Gastrocnemius medialis (tissue), 4 donors: ENCODE results near the gene SORL1. TPM values are rescaled to one million over a fixed set of nuclear protein-coding genes. Genes with fewer than 3 reads are reported as not detected.

Source experiments
- ATAC-seq, 2 donors: fragments of 150-250 bp; one replicate each; pipeline ENCODE4 v1.9.1; 2016
- DNase-seq, 2 donors: peaks; one replicate each; pipeline ENCODE4 v3.0.0-alpha.2; 2019
- H3K27ac ChIP-seq, 4 donors: fragments of 200-600 bp; sonication (generic); 1 replicate in 1 of 4; 2 replicates in 3 of 4; pipeline ENCODE4 v1.5.1; 2016 to 2018; ENCODE audit warnings: mild to moderate bottlenecking in 2 of 4, moderate library complexity in 1 of 4
- H3K27me3 ChIP-seq, 3 donors: fragments of 200-600 bp; sonication (generic) in 2 of 3; 1 replicate in 1 of 3; 2 replicates in 2 of 3; pipeline versions ENCODE4 v1.5.1 to v1.6.0; 2016 to 2019; ENCODE audit warnings: mild to moderate bottlenecking in 1 of 3, moderate library complexity in 1 of 3
- H3K36me3 ChIP-seq, 2 donors: fragments of 200-600 bp; sonication (generic) in 1 of 2; one replicate each; pipeline ENCODE4 v1.5.1; 2017 to 2018
- H3K4me1 ChIP-seq, 2 donors: fragments of 200-600 bp; sonication (generic) in 1 of 2; one replicate each; pipeline ENCODE4 v1.5.1; 2016 to 2017; ENCODE audit warnings: mild to moderate bottlenecking in 2 of 2
- H3K4me3 ChIP-seq, 4 donors: fragments of 200-600 bp; sonication (generic) in 3 of 4; 1 replicate in 1 of 4; 2 replicates in 3 of 4; pipeline ENCODE4 v1.5.1; 2016 to 2019; ENCODE audit warnings: mild to moderate bottlenecking in 2 of 4
- H3K9me3 ChIP-seq, 3 donors: fragments of 200-600 bp; sonication (generic) in 2 of 3; 1 replicate in 1 of 3; 2 replicates in 2 of 3; pipeline ENCODE4 v1.5.1; 2016 to 2019
- CTCF ChIP-seq, 5 experiments: fragments of 450-650 bp in 3 of 5; fragments of 200-600 bp in 2 of 5; sonication (generic) in 2 of 5; IDR thresholded peaks in 4 of 5; conservative IDR thresholded peaks in 1 of 5; 1 replicate in 4 of 5; 2 replicates in 1 of 5; pipeline ENCODE4 v1.5.1; 2016 to 2019; ENCODE audit warnings: antibody characterized with exemption in 5 of 5, mild to moderate bottlenecking in 3 of 5, moderate library complexity in 3 of 5
- POLR2A ChIP-seq, 2 donors: fragments of 450-650 bp; IDR thresholded peaks; one replicate each; pipeline ENCODE4 v1.6.1; 2017; ENCODE audit warnings: antibody characterized with exemption in 2 of 2, mild to moderate bottlenecking in 2 of 2, moderate library complexity in 2 of 2
- in situ Hi-C, 4 donors: fragments of 200-750 bp; cut with MboI; loops; one replicate each; pipeline versions ENCODE4 v1.15.0 to v1.8.0; 2017; ENCODE audit warnings: low sequenced_read_pairs in 4 of 4
- intact Hi-C: fragments of 100-400 bp; cut with DNase I; formaldehyde crosslinking; loops from one replicate; pipeline ENCODE4 v1.15.1; 2023; ENCODE audit warnings: low total_unique reads
- total RNA-seq, 4 donors: library from RNA; depleted of rRNA; stranded (reverse); fragments of >200 nt; gene quantifications; one replicate each; pipeline versions ENCODE4 v1.1.0 to v1.2.3, GENCODE V29; 2016

SORL1 gene
- total RNA-seq, 4 donors from 2014 or later: 0.78 to 2.7 (median 2.3) TPM

DNA sequence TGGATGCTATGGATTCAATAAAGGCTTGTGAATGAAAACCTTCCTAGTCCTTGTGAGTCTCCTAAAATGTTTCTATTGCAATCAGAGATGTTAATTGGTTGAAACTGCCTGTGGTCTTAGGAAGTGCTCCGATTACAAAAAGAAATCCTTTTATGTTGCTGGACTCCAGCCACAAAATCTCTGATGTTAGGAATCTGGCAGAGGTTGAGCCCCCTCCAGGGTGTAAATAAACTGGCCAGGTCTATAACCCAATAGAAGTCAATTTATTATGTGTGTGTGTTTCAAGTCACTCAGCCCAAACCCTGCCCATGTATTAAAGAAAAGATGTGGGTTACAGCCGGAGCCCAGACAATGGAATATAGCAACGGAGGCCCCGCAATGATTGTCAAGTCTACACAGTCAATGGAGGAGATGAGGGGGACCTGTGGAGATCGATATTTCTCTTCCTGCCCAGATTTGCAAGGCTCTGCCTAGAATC is 218.7 kb downstream of the SORL1 start:
- DNase-seq (no peak), ATAC-seq (no peak)
- H3K4me1 ChIP-seq: no peaks in the 10 kb centered on the region
- H3K36me3 ChIP-seq: no peaks in the 10 kb centered on the region
- in situ Hi-C loops (loop anchor here in 2 of 4 donors (25.0 kb wide), 2 partner anchors 341 to 441 kb away; partner anchors contain the start of gene BLID (in 1 of the 2)), intact Hi-C loops (no loop called here)
- H3K27ac ChIP-seq: no peak overlapping the region
- TF ChIP-seq POLR2A (IDR thresholded peaks at IDR 0.05) (no peak), CTCF (IDR thresholded peaks at IDR 0.05 in 4 of 5, conservative IDR thresholded peaks at IDR 0.05 in 1 of 5) (no peak)
- H3K4me3 ChIP-seq: no peak overlapping the region
- H3K9me3 ChIP-seq: no peaks in the 10 kb centered on the region
- no peaks in the 10 kb centered on the region for H3K27me3 ChIP-seq

GRCh38 chr11:121671283-121672168 is 219.4 kb downstream of the SORL1 start:
- in situ Hi-C loops: loop anchor here in 2 of 4 donors (25.0 kb wide), 2 partner anchors 341 to 441 kb away; partner anchors contain the start of gene BLID (in 1 of the 2)
- no peak for DNase-seq
- H3K4me1 ChIP-seq: no peaks in the 10 kb centered on the region
- no peak overlapping the region for H3K4me3 ChIP-seq
- no peak overlapping the region for H3K27ac ChIP-seq
- no peaks in the 10 kb centered on the region for H3K36me3 ChIP-seq
- ATAC-seq: peak in 1 of 2 donors; percentile 36
- intact Hi-C loops: no loop called here
- H3K27me3 ChIP-seq: no peaks in the 10 kb centered on the region
- H3K9me3 ChIP-seq: no peaks in the 10 kb centered on the region
- TF ChIP-seq CTCF (IDR thresholded peaks at IDR 0.05 in 4 of 5, conservative IDR thresholded peaks at IDR 0.05 in 1 of 5) (no peak), POLR2A (IDR thresholded peaks at IDR 0.05) (no peak)

DNA sequence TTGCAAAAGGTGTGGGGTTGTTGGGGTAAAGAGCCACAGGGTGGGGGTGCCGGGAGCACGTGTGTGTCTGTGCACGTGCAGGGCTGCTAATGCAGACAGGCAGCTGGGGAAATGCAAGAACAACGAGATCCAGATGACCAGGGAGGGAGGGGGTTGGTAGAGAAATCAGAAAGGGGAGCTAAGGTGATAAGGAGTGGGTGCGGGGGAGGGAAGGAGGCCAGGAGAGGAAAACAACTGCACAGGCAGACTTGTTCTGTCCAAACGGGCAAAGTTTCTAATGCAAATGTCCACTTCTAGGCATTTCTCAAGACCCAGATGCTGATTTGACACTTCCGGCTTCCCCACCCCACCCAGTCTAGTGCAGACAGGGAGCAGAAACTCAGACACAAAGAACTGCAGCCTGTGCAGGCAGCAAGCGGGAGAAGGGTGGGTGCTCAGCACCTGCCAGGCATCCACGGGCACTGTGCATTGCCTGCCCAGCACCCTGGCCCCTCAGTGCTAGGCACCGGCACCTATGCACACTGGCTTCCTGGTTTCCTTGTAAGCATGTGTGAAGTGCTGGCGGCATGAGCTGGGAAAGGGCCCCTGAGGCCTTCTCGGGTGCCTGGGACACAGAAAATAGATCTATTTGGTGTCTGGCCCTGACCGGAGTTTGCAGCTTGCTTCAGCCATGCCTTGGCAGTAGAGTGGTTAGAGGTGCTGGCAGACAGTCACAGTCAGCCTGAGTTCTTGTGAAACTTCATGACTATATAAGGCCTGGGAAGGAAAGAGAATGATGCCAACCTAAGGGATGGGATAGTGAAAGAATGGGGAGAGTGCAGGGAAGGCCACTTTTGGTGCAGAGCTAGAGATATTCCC is 220.7 kb downstream of the SORL1 start:
- TF ChIP-seq POLR2A (IDR thresholded peaks at IDR 0.05): no peak
- no peak for TF ChIP-seq CTCF (IDR thresholded peaks at IDR 0.05 in 4 of 5, conservative IDR thresholded peaks at IDR 0.05 in 1 of 5)
- intact Hi-C loops: no loop called here
- in situ Hi-C loops: loop anchor here in 2 of 4 donors (25.0 kb wide), 2 partner anchors 339 to 439 kb away; partner anchors contain the start of gene BLID (in 1 of the 2)
- no peak for ATAC-seq
- no peaks in the 10 kb centered on the region for H3K36me3 ChIP-seq
- no peaks in the 10 kb centered on the region for H3K9me3 ChIP-seq
- H3K4me1 ChIP-seq: no peaks in the 10 kb centered on the region
- DNase-seq: peak in 1 of 2 donors; percentile 30
- no peaks in the 10 kb centered on the region for H3K27me3 ChIP-seq
- no peak overlapping the region for H3K4me3 ChIP-seq
- H3K27ac ChIP-seq: no peak overlapping the region

- Histone ChIP-seq H3K27ac (no peak overlapping the region), H3K4me1 (no peaks in the 10 kb centered on the region), H3K36me3 (no peaks in the 10 kb centered on the region), H3K9me3 (no peaks in the 10 kb centered on the region), H3K27me3 (no peaks in the 10 kb centered on the region), H3K4me3 (no peak overlapping the region)
- ATAC-seq (no peak), DNase-seq (no peak)
- no peak for TF ChIP-seq POLR2A (IDR thresholded peaks at IDR 0.05)
- TF ChIP-seq CTCF (IDR thresholded peaks at IDR 0.05 in 4 of 5, conservative IDR thresholded peaks at IDR 0.05 in 1 of 5): no peak
- in situ Hi-C loops: no loop called here
- intact Hi-C loops: no loop called here
These were observed 229.6 kb downstream of the SORL1 start for GRCh38 chr11:121681550-121682268.
